Measurements from ENCODE around the gene TTF1. TPM values are rescaled to one million over a fixed set of nuclear protein-coding genes. Genes with fewer than 3 reads are reported as not detected.

Gene TTF1
- total RNA-seq, 2 experiments from 2014 or later, result 12.4 to 12.8 TPM

DNA sequence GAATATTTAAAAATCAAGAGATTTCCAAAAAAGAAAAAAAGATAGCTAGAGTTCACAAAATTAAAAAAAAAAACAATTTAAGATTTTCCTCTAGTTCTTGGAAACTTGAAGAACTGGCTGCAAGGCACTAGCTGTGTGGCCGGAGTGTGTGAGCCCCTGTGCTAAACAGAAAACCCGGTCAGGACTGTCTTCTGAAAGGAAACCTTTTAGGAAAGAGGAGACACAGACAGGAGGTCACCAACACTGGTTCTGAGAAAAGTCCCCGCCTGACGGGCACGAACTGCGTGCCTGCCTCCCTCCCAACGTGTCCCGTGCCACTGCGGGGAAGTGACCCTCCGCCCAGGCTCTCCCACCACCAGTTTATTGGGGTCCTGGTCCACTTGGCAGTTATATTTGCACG is 15.2 kb downstream of the TTF1 start:
- ChIA-PET CTCF (no interaction called here), POLR2A (no interaction called here)
- Mint-ChIP-seq H3K27me3 (no peaks in the 10 kb centered on the region), H3K4me3 (no peak overlapping the region), H3K4me1 (ENCODE audit: low read depth) (no peaks in the 10 kb centered on the region), H3K36me3 (ENCODE audit: low read depth) (peaks cover 91% of the 10 kb centered on the region), H3K27ac (no peak overlapping the region), H3K9me3 (no peaks in the 10 kb centered on the region)
- TF ChIP-seq, protein P1, sequence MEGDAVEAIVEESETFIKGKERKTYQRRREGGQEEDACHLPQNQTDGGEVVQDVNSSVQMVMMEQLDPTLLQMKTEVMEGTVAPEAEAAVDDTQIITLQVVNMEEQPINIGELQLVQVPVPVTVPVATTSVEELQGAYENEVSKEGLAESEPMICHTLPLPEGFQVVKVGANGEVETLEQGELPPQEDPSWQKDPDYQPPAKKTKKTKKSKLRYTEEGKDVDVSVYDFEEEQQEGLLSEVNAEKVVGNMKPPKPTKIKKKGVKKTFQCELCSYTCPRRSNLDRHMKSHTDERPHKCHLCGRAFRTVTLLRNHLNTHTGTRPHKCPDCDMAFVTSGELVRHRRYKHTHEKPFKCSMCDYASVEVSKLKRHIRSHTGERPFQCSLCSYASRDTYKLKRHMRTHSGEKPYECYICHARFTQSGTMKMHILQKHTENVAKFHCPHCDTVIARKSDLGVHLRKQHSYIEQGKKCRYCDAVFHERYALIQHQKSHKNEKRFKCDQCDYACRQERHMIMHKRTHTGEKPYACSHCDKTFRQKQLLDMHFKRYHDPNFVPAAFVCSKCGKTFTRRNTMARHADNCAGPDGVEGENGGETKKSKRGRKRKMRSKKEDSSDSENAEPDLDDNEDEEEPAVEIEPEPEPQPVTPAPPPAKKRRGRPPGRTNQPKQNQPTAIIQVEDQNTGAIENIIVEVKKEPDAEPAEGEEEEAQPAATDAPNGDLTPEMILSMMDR (IDR thresholded peaks at IDR 0.05), result no peak
- intact Hi-C loops (cut with DNase I, micrococcal nuclease), result no loop called here
- H3K27ac ChIP-seq (ENCODE audit: low read depth in 1 of 2, low read length in 2 of 2), result no peak overlapping the region
- no peaks in the 10 kb centered on the region for H3K4me1 ChIP-seq (ENCODE audit: insufficient read depth, low read length)
- DNase-seq, result no peak
- H3K27me3 ChIP-seq (ENCODE audit: control insufficient read depth in 1 of 2, insufficient read depth in 2 of 2, low read length in 2 of 2), result no peaks in the 10 kb centered on the region
- no peak overlapping the region for H3K4me3 ChIP-seq (ENCODE audit: low read length)
- H3K36me3 ChIP-seq (ENCODE audit: insufficient read depth, low read length), result peaks cover 93% of the 10 kb centered on the region
- H3K9me3 ChIP-seq (ENCODE audit: control insufficient read depth in 1 of 2, insufficient read depth in 1 of 2, low read length in 2 of 2), result no peaks in the 10 kb centered on the region
- ATAC-seq (ENCODE audit: poor library complexity), result no peak

DNA sequence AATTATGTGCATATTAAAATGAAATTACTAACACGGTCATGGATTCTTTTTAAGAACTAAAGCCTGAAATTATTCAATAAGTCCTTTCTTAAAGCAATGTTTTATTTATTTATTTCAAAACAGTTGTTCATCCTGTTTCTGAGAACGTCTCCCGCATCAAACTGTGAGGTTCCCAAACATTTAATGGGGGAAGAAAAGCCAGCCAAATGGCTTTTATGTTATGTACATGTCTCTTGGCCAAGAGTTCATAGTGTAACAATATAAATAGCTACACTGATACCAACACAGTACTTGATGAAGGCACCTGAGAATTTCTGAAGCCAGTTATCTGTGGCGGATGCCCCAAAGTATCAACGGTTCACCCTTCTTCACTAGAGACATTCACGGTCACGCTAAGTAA is 15.7 kb downstream of the TTF1 start:
- no peak overlapping the region for H3K4me3 ChIP-seq (ENCODE audit: low read length)
- H3K27ac Mint-ChIP-seq, result no peak overlapping the region
- ChIA-PET POLR2A (interaction anchor here (0.7 kb wide), 1 partner anchor 36 kb away, joined by 3 read pairs; no protein-coding TSS in a partner anchor), CTCF (no interaction called here)
- H3K4me3 Mint-ChIP-seq, result no peak overlapping the region
- no peaks in the 10 kb centered on the region for H3K27me3 Mint-ChIP-seq
- no peaks in the 10 kb centered on the region for H3K9me3 Mint-ChIP-seq
- intact Hi-C loops (cut with DNase I, micrococcal nuclease), result no loop called here
- H3K4me1 ChIP-seq (ENCODE audit: insufficient read depth, low read length), result no peaks in the 10 kb centered on the region
- DNase-seq, result no peak
- peaks cover 93% of the 10 kb centered on the region for H3K36me3 ChIP-seq (ENCODE audit: insufficient read depth, low read length)
- no peaks in the 10 kb centered on the region for H3K9me3 ChIP-seq (ENCODE audit: control insufficient read depth in 1 of 2, insufficient read depth in 1 of 2, low read length in 2 of 2)
- H3K4me1 Mint-ChIP-seq (ENCODE audit: low read depth), result no peaks in the 10 kb centered on the region
- H3K27me3 ChIP-seq (ENCODE audit: control insufficient read depth in 1 of 2, insufficient read depth in 2 of 2, low read length in 2 of 2), result no peaks in the 10 kb centered on the region
- H3K36me3 Mint-ChIP-seq (ENCODE audit: low read depth), result peaks cover 91% of the 10 kb centered on the region
- no peak for ATAC-seq (ENCODE audit: poor library complexity)
- TF ChIP-seq, protein P1 (IDR thresholded peaks at IDR 0.05), result no peak
- no peak overlapping the region for H3K27ac ChIP-seq (ENCODE audit: low read depth in 1 of 2, low read length in 2 of 2)

DNA sequence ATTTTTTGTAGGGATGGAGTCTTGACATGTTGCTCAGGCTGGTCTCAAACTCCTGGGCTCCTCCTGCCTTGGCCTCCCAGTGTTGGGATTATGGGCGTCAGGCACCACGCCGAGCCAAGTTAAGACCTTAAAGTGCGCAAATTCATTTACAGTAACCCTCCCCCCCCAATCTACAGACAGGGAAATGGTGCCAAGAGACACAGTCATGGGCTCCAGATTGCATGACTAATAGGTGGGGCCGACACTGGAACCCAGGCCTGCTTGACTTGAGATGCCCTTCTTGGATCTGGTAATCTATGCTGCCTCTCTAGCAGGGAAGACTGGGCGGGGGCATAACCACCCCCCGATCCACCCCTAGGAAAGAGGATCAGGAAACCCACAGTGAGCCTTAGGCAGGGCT is 19.5 kb downstream of the TTF1 start:
- ChIA-PET POLR2A (no interaction called here), CTCF (no interaction called here)
- Mint-ChIP-seq H3K36me3 (ENCODE audit: low read depth) (peaks cover 97% of the 10 kb centered on the region), H3K27me3 (no peaks in the 10 kb centered on the region), H3K4me3 (no peak overlapping the region), H3K9me3 (no peaks in the 10 kb centered on the region), H3K4me1 (ENCODE audit: low read depth) (peaks cover 15% of the 10 kb centered on the region), H3K27ac (no peak overlapping the region)
- DNase-seq (no peak), ATAC-seq (ENCODE audit: poor library complexity) (no peak)
- Histone ChIP-seq H3K36me3 (ENCODE audit: insufficient read depth, low read length) (peaks cover 82% of the 10 kb centered on the region), H3K27ac (ENCODE audit: low read depth in 1 of 2, low read length in 2 of 2) (no peak overlapping the region), H3K27me3 (ENCODE audit: control insufficient read depth in 1 of 2, insufficient read depth in 2 of 2, low read length in 2 of 2) (no peaks in the 10 kb centered on the region), H3K4me1 (ENCODE audit: insufficient read depth, low read length) (peaks cover 6% of the 10 kb centered on the region), H3K4me3 (ENCODE audit: low read length) (no peak overlapping the region), H3K9me3 (ENCODE audit: control insufficient read depth in 1 of 2, insufficient read depth in 1 of 2, low read length in 2 of 2) (no peaks in the 10 kb centered on the region)
- TF ChIP-seq, protein P1 (IDR thresholded peaks at IDR 0.05), result no peak
- intact Hi-C loops (cut with DNase I, micrococcal nuclease), result no loop called here
